ENCODE measurements around the gene DNAAF9.
"Not testable (repeated sequence)": the region's sequence is repeated elsewhere in the genome, so short reads cannot be mapped to it uniquely, and the experiment has no call there.

DNAAF9 gene

GRCh38 chr20:3407040-3407770 lies at the start of gene DNAAF9:
DNAAF9 (minus strand) TSS chr20:3407669; CDS start chr20:3407557, 112 bp downstream.
- DNase-seq (ENCODE audit: low read depth): peak; percentile 35

GRCh38 chr20:3456648-3457047 lies 49.2 kb upstream of the DNAAF9 start:
- no peak for DNase-seq (ENCODE audit: low read depth)

GRCh38 chr20:3454831-3455230 lies 47.4 kb upstream of the DNAAF9 start:
- DNase-seq (ENCODE audit: low read depth): no peak

GRCh38 chr20:3452690-3453089 lies 45.2 kb upstream of the DNAAF9 start:
- no peak for DNase-seq (ENCODE audit: low read depth)

GRCh38 chr20:3452136-3452535 lies 44.7 kb upstream of the DNAAF9 start:
- DNase-seq (ENCODE audit: low read depth): no peak

- DNase-seq (ENCODE audit: low read depth): no peak
Measured at GRCh38 chr20:3449319-3449718, 41.9 kb upstream of the DNAAF9 start.

GRCh38 chr20:3447321-3447720 lies 39.9 kb upstream of the DNAAF9 start:
- DNase-seq (ENCODE audit: low read depth): no peak

GRCh38 chr20:3446779-3447178 lies 39.3 kb upstream of the DNAAF9 start:
- no peak for DNase-seq (ENCODE audit: low read depth)

- DNase-seq (ENCODE audit: low read depth): no peak
Measured at GRCh38 chr20:3436864-3437574, 29.6 kb upstream of the DNAAF9 start.

- no peak for DNase-seq (ENCODE audit: low read depth)
Measured at GRCh38 chr20:3434232-3434631, 26.8 kb upstream of the DNAAF9 start.

GRCh38 chr20:3433744-3434143 lies 26.3 kb upstream of the DNAAF9 start:
- no peak for DNase-seq (ENCODE audit: low read depth)

- DNase-seq (ENCODE audit: low read depth): no peak
Measured at GRCh38 chr20:3432844-3433243, 25.4 kb upstream of the DNAAF9 start.

GRCh38 chr20:3431109-3431508 lies 23.6 kb upstream of the DNAAF9 start:
- peak; percentile 48 for DNase-seq (ENCODE audit: low read depth)

GRCh38 chr20:3430376-3431069 lies 23.1 kb upstream of the DNAAF9 start:
- DNase-seq (ENCODE audit: low read depth): no peak

GRCh38 chr20:3426766-3427165 lies 19.3 kb upstream of the DNAAF9 start:
- not testable (repeated sequence) for DNase-seq (ENCODE audit: low read depth)

GRCh38 chr20:3423126-3423525 lies 15.7 kb upstream of the DNAAF9 start:
- DNase-seq (ENCODE audit: low read depth): no peak

- no peak for DNase-seq (ENCODE audit: low read depth)
Measured at GRCh38 chr20:3421985-3422384, 14.5 kb upstream of the DNAAF9 start.

GRCh38 chr20:3420211-3420707 lies 12.8 kb upstream of the DNAAF9 start:
- DNase-seq (ENCODE audit: low read depth): peak; percentile 44

GRCh38 chr20:3418161-3418560 lies 10.7 kb upstream of the DNAAF9 start:
- DNase-seq (ENCODE audit: low read depth): not testable (repeated sequence)

- no peak for DNase-seq (ENCODE audit: low read depth)
Measured at GRCh38 chr20:3414122-3414521, 6.7 kb upstream of the DNAAF9 start.

- DNase-seq (ENCODE audit: low read depth): no peak
Measured at GRCh38 chr20:3413393-3413889, 6.0 kb upstream of the DNAAF9 start.

- DNase-seq (ENCODE audit: low read depth): no peak
Measured at GRCh38 chr20:3412600-3413392, 5.3 kb upstream of the DNAAF9 start.
